Caco-2 (cell line): ENCODE measurements around the gene PNPLA7. TPM values are rescaled to one million over a fixed set of nuclear protein-coding genes. Genes with fewer than 3 reads are reported as not detected.

ENCODE experiments used
- BruUV-seq: library from RNA; stranded (reverse); fragments of 400-500 nt; replicated peaks from 2 replicates; lab custom pipeline; 2021; lab: Mats Ljungman, UMichigan
- CTCF ChIA-PET: fragments of 300-600 bp; sonication (Branson Sonifier 250); formaldehyde crosslinking; loops from one replicate; lab custom pipeline; 2022; ENCODE audit warnings: antibody characterized with exemption; lab: Charles Lee
- POLR2A ChIA-PET: fragments of 300-600 bp; sonication (Branson Sonifier 250); formaldehyde crosslinking; loops from one replicate; lab custom pipeline; 2022; ENCODE audit warnings: antibody characterized with exemption; lab: Charles Lee
- DNase-seq, 2 experiments: peaks; one replicate each; pipeline versions ENCODE4 v3.0.0 to v3.0.0-alpha.2; 2020 to 2022
- H3K27me3 ChIP-seq: replicated peaks from 2 replicates; pipeline ENCODE4 v1.6.0; 2011; ENCODE audit warnings: low read length; ENCODE audit not compliant: control insufficient read depth, insufficient read depth
- H3K36me3 ChIP-seq: 2 replicates; pipeline ENCODE4 v1.5.1; 2011; ENCODE audit warnings: low read length; ENCODE audit not compliant: control insufficient read depth, insufficient read depth
- H3K4me1 ChIP-seq: fragments of 250-450 bp; sonication (Bioruptor Pico); 2 replicates; pipeline ENCODE4 v1.5.1; 2020; ENCODE audit warnings: mild to moderate bottlenecking
- H3K4me3 ChIP-seq: 2 replicates; pipeline ENCODE4 v1.5.1; 2011; ENCODE audit warnings: low read depth, mild to moderate bottlenecking, control low read depth, low read length
- H3K9me3 ChIP-seq: fragments of 250-450 bp; sonication (Bioruptor Pico); 2 replicates; pipeline ENCODE4 v1.5.1; 2020; ENCODE audit warnings: mild to moderate bottlenecking, moderate library complexity
- H3K27ac Mint-ChIP-seq: one replicate; pipeline ENCODE4 v1.8.0; 2022; ENCODE audit warnings: mixed read lengths; ENCODE audit not compliant: unreplicated experiment
- H3K27me3 Mint-ChIP-seq: one replicate; pipeline ENCODE4 v1.8.0; 2022; ENCODE audit warnings: mixed read lengths; ENCODE audit not compliant: insufficient read depth, unreplicated experiment
- H3K36me3 Mint-ChIP-seq: one replicate; pipeline ENCODE4 v1.8.0; 2022; ENCODE audit warnings: mild to moderate bottlenecking, mixed read lengths; ENCODE audit not compliant: insufficient read depth, unreplicated experiment
- H3K4me1 Mint-ChIP-seq: one replicate; pipeline ENCODE4 v1.8.0; 2022; ENCODE audit warnings: low read depth, mixed read lengths; ENCODE audit not compliant: unreplicated experiment
- H3K4me3 Mint-ChIP-seq: one replicate; pipeline ENCODE4 v1.8.0; 2022; ENCODE audit warnings: mild to moderate bottlenecking, moderate library complexity, mixed read lengths; ENCODE audit not compliant: unreplicated experiment
- H3K9me3 Mint-ChIP-seq: one replicate; pipeline ENCODE4 v1.8.0; 2022; ENCODE audit warnings: mixed read lengths; ENCODE audit not compliant: unreplicated experiment
- intact Hi-C: fragments of 100-400 bp; cut with micrococcal nuclease; formaldehyde crosslinking; loops from one replicate; pipeline ENCODE4 v1.10.0; 2022; ENCODE audit not compliant: unreplicated experiment
- total RNA-seq: library from RNA; stranded (reverse); gene quantifications from 2 replicates; pipeline ENCODE4 v1.2.3, GENCODE V29; 2022
- TF ChIP-seq, protein P1 (sequence below), 2 experiments: fragments of 200-600 bp in 1 of 2; IDR thresholded peaks; 1 replicate in 1 of 2; 2 replicates in 1 of 2; pipeline versions ENCODE4 v1.5.1 to v1.8.0; 2011 to 2022; ENCODE audit warnings: antibody characterized with exemption in 1 of 2, control low read depth in 1 of 2, inconsistent platforms in 1 of 2, low read depth in 1 of 2, low read length in 1 of 2, mild to moderate bottlenecking in 1 of 2, moderate library complexity in 1 of 2; ENCODE audit not compliant: insufficient read depth in 1 of 2, severe bottlenecking in 1 of 2, unreplicated experiment in 1 of 2

Gene PNPLA7
- total RNA-seq, 1 experiment from 2014 or later, result 1.8 TPM

DNA sequence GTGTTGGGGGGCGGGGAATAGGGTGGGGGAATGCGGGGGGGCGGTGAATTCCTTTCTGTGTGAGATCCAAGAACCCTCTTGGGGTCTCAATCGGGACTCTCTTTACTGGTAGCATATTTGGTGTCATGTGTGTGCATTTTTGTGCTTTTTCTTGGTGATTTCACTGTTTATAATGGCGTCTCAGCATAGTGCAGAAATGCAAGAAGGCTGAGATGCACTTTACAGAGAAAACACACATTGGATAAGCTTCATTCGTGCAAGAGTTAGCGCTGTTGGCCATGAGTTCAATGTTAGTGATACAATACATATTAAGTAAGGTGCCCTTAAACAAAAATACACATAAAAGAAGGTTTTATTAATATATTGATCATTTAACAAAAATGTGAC is 108.3 kb downstream of the PNPLA7 start:
- BruUV-seq, result TSS peak; percentile 89
- peaks cover 14% of the 10 kb centered on the region for H3K36me3 Mint-ChIP-seq
- H3K9me3 Mint-ChIP-seq, result no peaks in the 10 kb centered on the region
- TF ChIP-seq, protein P1, sequence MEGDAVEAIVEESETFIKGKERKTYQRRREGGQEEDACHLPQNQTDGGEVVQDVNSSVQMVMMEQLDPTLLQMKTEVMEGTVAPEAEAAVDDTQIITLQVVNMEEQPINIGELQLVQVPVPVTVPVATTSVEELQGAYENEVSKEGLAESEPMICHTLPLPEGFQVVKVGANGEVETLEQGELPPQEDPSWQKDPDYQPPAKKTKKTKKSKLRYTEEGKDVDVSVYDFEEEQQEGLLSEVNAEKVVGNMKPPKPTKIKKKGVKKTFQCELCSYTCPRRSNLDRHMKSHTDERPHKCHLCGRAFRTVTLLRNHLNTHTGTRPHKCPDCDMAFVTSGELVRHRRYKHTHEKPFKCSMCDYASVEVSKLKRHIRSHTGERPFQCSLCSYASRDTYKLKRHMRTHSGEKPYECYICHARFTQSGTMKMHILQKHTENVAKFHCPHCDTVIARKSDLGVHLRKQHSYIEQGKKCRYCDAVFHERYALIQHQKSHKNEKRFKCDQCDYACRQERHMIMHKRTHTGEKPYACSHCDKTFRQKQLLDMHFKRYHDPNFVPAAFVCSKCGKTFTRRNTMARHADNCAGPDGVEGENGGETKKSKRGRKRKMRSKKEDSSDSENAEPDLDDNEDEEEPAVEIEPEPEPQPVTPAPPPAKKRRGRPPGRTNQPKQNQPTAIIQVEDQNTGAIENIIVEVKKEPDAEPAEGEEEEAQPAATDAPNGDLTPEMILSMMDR (IDR thresholded peaks at IDR 0.05; ENCODE audit: insufficient read depth in 1 of 2, low read depth in 1 of 2, low read length in 1 of 2, severe bottlenecking in 1 of 2, unreplicated experiment in 1 of 2), result no peak
- Histone ChIP-seq H3K36me3 (no peaks in the 10 kb centered on the region), H3K4me3 (peak overlapping the region; percentile 51), H3K27me3 (no peaks in the 10 kb centered on the region), H3K4me1 (peaks cover 13% of the 10 kb centered on the region), H3K9me3 (no peaks in the 10 kb centered on the region)
- no peak for DNase-seq
- ChIA-PET CTCF (interaction anchor here (0.6 to 1.9 kb wide), 15 partner anchors 13 to 395 kb away, joined by 3 to 40 read pairs (median 8); partner anchors contain the start of genes EXD3, NOXA1, NRARP and PNPLA7), POLR2A (interaction anchor here (0.6 to 1.2 kb wide), 9 partner anchors 17 to 241 kb away, joined by 3 to 25 read pairs (median 7); partner anchors contain the start of genes ARRDC1, EXD3, NOXA1 and NRARP)
- H3K4me3 Mint-ChIP-seq, result peak overlapping the region; percentile 93
- intact Hi-C loops, result loop anchor here (1.0 to 10.0 kb wide), 2 partner anchors 19 to 153 kb away; partner anchors contain the start of genes EXD3, NOXA1 and ZMYND19
- peaks cover 9% of the 10 kb centered on the region for H3K4me1 Mint-ChIP-seq
- H3K27ac Mint-ChIP-seq, result peak overlapping the region; percentile 84
- H3K27me3 Mint-ChIP-seq, result no peaks in the 10 kb centered on the region

DNA sequence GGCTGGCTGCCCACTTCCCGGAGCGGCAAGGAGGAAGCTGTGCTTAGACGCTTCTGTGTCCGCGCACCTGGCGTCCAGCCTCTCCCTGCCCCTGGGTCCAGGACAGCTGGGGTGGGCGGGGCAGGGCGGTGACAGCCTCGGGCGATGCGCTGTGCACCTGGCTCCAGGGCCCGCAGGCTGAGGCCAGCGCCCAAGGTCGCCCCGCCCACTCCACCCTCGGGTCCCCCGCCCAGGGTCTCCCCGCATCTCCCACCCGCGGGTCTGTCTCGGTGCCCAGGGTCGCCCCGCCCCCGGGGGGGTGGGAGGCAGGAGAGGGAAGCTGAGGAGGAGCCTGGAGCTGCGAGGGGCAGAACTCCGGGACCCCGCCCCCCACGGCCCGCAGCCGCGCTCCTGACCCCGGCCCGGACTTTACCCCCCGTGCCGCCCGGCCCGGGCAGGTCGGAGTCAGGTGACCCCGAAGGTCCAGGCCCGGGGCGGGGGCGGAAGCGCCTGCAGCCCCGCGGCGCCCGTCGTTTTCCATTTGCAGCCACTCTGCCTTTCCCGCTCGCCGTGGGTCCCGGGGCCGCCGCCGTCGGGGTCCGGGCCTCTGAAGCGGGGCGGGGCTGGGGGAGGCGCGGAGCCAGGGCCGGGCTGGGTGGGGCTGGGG is 108.8 kb downstream of the PNPLA7 start, which contains the start of gene ENTPD8:
ENTPD8 (minus strand) TSS at position 69 of the 646 bp plus-strand sequence. CDS start 3,072 bp downstream, outside the sequence.
- H3K27ac Mint-ChIP-seq, result peak within 1 kb of the TSS; percentile 84
- Histone ChIP-seq H3K4me3 (peak within 1 kb of the TSS; percentile 51), H3K36me3 (no peaks in the 10 kb centered on the region), H3K27me3 (no peaks in the 10 kb centered on the region), H3K9me3 (no peaks in the 10 kb centered on the region), H3K4me1 (peaks cover 14% of the 10 kb centered on the region)
- TF ChIP-seq, protein P1 (IDR thresholded peaks at IDR 0.05; ENCODE audit: insufficient read depth in 1 of 2, low read depth in 1 of 2, low read length in 1 of 2, severe bottlenecking in 1 of 2, unreplicated experiment in 1 of 2), result no peak
- ChIA-PET CTCF (interaction anchor here (0.6 to 1.9 kb wide), 16 partner anchors 14 to 395 kb away, joined by 3 to 40 read pairs (median 8); partner anchors contain the start of genes EXD3, NOXA1, NRARP and PNPLA7), POLR2A (interaction anchor here (0.6 to 1.2 kb wide), 10 partner anchors 15 to 240 kb away, joined by 3 to 25 read pairs (median 6); partner anchors contain the start of genes ARRDC1, EXD3, NOXA1 and NRARP)
- no peaks in the 10 kb centered on the region for H3K27me3 Mint-ChIP-seq
- no peaks in the 10 kb centered on the region for H3K9me3 Mint-ChIP-seq
- H3K36me3 Mint-ChIP-seq, result peaks cover 11% of the 10 kb centered on the region
- H3K4me3 Mint-ChIP-seq, result peak within 1 kb of the TSS; percentile 93
- intact Hi-C loops, result loop anchor here (1.0 to 10.0 kb wide), 2 partner anchors 18 to 153 kb away; partner anchors contain the start of genes EXD3, NOXA1 and ZMYND19
- peak; percentile 99 for DNase-seq
- peaks cover 6% of the 10 kb centered on the region for H3K4me1 Mint-ChIP-seq
- no TSS peak for BruUV-seq

DNA sequence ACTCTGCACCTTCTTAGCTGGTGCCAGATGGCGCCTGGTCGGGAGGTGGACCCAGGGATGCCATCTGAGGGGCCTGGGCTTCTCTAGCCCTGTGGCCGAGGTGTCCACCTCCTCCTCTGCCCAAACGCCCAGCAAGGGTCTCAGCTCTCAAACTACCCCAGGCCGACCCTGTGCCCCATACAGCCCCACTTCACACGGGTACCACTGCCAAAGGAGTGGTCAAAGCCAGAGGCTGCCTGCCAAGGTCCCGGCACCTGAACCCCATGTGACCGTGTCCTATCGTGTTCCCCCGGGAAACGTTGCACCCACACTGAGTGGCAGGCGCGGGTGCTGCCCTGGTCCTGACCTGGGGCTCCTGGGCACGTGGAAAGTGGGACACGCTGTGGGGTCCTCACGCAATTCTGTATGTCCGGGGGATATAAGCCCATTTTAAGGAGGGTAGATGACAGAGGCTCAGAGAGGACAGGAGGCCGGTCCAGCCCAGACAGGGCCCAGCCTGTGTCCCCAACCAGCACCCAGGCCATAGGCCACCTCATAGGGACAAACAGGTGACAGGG is 111.0 kb downstream of the PNPLA7 start:
- intact Hi-C loops, result no loop called here
- Histone ChIP-seq H3K27me3 (no peaks in the 10 kb centered on the region), H3K4me1 (peaks cover 14% of the 10 kb centered on the region)

More for the DNA sequence above, 111.0 kb downstream of the PNPLA7 start:
- H3K36me3 Mint-ChIP-seq, result peaks cover 25% of the 10 kb centered on the region
- no peaks in the 10 kb centered on the region for H3K4me1 Mint-ChIP-seq
- no TSS peak for BruUV-seq
- H3K9me3 Mint-ChIP-seq, result no peaks in the 10 kb centered on the region
- no peaks in the 10 kb centered on the region for H3K36me3 ChIP-seq
- H3K27me3 Mint-ChIP-seq, result no peaks in the 10 kb centered on the region
- H3K27ac Mint-ChIP-seq, result peak overlapping the region; percentile 42
- no peaks in the 10 kb centered on the region for H3K9me3 ChIP-seq
- TF ChIP-seq, protein P1 (IDR thresholded peaks at IDR 0.05; ENCODE audit: insufficient read depth in 1 of 2, low read depth in 1 of 2, low read length in 1 of 2, severe bottlenecking in 1 of 2, unreplicated experiment in 1 of 2), result no peak
- CTCF ChIA-PET, result no interaction called here
- DNase-seq, result no peak
- peak overlapping the region; percentile 23 for H3K4me3 Mint-ChIP-seq
- POLR2A ChIA-PET, result no interaction called here
- H3K4me3 ChIP-seq, result no peak overlapping the region
